ENCODE measurements around the gene NEK11.

Gene NEK11

DNA sequence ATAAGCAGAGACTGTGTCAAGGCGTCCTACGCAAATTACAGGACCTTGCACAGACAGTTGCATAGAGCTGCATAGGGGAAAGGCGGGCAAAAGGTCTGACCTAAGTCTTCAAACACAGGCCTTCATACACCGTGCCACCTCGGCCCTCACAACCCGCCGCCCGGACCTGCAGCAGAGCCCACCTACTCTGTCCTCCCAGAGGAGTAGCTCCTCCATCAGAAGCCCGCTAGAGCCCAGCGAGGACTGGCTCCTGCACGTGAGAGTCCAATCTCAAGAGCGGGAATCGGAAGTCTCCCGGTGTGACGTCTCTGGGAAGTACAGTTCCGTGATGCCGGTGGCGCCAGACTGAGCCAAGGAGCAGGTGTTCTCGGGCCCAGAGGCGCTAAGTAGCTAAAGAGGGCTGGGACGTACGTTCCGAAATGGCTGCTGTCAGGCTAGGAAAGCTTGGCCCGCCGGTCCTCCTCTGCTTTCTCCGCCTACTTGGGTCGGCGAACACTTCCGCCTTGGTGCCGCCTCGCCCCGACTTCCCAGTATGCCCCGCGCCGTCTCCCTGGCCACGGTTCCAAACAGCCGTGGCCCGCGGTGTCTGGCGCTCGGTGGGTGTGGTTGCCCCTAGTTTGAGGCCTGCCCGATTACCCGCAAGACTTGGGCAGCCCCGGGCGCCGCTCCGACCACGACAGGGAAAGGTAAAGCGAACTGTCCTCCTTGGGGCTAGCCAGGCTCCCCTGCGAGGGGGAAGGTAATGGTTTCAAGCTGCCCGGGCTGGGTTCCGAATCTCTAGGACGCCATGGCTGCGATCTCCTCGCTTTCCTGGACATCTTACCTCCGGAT, at the start of gene NEK11, which contains the start of gene ASTE1:
NEK11 (plus strand) TSS at position 557 of the 831 bp plus-strand sequence. CDS start 2,832 bp downstream, outside the sequence.
ASTE1 (minus strand) TSS at position 505 of the 831 bp plus-strand sequence. CDS start 1,519 bp downstream, outside the sequence.
- DNase-seq (ENCODE audit: low read depth), result peak; percentile 75
- peak within 1 kb of the TSS; percentile 83 for H3K4me3 ChIP-seq (ENCODE audit: control insufficient read depth, low read depth, low read length)
- TF ChIP-seq, protein P1, sequence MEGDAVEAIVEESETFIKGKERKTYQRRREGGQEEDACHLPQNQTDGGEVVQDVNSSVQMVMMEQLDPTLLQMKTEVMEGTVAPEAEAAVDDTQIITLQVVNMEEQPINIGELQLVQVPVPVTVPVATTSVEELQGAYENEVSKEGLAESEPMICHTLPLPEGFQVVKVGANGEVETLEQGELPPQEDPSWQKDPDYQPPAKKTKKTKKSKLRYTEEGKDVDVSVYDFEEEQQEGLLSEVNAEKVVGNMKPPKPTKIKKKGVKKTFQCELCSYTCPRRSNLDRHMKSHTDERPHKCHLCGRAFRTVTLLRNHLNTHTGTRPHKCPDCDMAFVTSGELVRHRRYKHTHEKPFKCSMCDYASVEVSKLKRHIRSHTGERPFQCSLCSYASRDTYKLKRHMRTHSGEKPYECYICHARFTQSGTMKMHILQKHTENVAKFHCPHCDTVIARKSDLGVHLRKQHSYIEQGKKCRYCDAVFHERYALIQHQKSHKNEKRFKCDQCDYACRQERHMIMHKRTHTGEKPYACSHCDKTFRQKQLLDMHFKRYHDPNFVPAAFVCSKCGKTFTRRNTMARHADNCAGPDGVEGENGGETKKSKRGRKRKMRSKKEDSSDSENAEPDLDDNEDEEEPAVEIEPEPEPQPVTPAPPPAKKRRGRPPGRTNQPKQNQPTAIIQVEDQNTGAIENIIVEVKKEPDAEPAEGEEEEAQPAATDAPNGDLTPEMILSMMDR (conservative IDR thresholded peaks at IDR 0.05; ENCODE audit: control insufficient read depth, insufficient read depth, low read depth, low read length), result no peak

DNA sequence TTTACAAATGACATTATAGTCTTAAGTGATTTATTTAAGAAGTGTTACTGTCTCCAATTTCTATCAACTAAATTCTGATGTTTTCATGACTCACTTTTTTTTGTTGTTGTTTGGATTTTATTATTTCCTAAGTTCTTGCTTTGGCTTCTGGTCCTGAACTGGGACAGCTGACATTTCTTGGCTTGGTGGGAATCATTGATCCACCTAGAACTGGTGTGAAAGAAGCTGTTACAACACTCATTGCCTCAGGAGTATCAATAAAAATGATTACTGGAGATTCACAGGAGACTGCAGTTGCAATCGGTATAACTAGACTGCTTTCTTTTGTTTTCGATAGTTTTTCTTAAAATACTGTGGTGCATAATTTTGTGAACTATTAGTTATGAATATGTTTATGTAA, 47.6 kb upstream of the NEK11 start:
- no peak overlapping the region for H3K4me3 ChIP-seq (ENCODE audit: control insufficient read depth, low read depth, low read length)
- DNase-seq (ENCODE audit: low read depth), result no peak
- TF ChIP-seq, protein P1 (conservative IDR thresholded peaks at IDR 0.05; ENCODE audit: control insufficient read depth, insufficient read depth, low read depth, low read length), result no peak

DNA sequence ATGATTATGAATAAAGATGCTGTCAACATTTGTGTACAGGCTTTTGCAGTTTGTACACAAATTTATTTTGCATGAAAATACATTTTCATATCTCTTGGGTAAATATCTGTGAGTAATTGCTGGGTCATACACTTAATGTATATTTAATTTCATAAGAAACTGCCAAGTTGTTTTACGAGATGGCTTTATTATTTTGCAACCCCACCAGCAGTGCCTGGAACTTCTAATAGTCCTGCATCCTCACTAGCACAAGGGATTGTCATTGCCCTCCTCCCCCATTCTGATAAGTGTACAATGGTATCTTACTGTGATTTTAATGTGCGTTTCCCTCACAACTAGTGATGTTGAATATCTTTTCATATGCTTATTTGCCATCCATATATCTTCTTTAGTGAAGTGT, 45.2 kb upstream of the NEK11 start:
- H3K4me3 ChIP-seq (ENCODE audit: control insufficient read depth, low read depth, low read length), result no peak overlapping the region
- TF ChIP-seq, protein P1 (conservative IDR thresholded peaks at IDR 0.05; ENCODE audit: control insufficient read depth, insufficient read depth, low read depth, low read length), result no peak
- DNase-seq (ENCODE audit: low read depth), result no peak

DNA sequence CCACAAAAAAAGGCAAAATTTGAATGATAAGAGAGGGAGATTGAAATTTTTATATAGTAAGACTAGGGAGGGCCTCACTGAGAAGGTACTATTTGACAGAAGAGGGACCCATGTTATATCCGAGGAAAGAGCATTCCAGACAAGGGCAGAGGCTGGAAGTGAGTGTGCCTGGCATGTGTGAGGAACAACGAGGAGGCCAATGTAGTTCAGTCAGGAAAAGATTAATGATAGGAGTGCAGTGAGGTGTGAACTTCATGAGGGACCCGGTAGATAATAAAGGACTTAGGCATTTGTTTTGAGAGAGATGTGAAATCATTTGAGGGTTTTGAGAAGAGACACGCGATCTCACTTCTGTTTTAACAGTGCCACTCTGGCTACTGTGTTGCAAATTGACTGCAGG, 36.4 kb upstream of the NEK11 start:
- no peak for DNase-seq (ENCODE audit: low read depth)
- TF ChIP-seq, protein P1 (conservative IDR thresholded peaks at IDR 0.05; ENCODE audit: control insufficient read depth, insufficient read depth, low read depth, low read length), result no peak
- no peak overlapping the region for H3K4me3 ChIP-seq (ENCODE audit: control insufficient read depth, low read depth, low read length)

- TF ChIP-seq, protein P1 (conservative IDR thresholded peaks at IDR 0.05; ENCODE audit: control insufficient read depth, insufficient read depth, low read depth, low read length), result no peak
- no peak for DNase-seq (ENCODE audit: low read depth)
- no peak overlapping the region for H3K4me3 ChIP-seq (ENCODE audit: control insufficient read depth, low read depth, low read length)
Observed at GRCh38 chr3:130991126-130991525, 35.6 kb upstream of the NEK11 start.

DNA sequence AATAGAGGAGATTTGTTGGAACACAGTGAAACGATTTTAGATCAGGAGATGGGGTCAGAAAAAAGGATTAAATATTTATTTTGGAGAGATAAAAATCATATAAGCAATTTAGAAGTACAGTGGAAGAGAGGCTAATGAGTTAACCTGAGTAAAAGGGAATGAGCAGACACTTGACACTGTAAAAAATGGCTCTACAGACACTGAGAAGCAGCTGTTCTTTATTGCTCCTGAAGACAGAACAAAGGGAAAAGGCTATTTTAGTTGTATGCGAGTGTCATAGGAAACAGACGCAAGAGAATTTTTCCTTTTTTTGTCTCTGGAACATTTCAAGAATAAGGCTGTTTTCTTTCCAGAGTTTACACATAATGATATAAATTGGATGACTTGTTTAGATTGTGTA, 34.3 kb upstream of the NEK11 start:
- DNase-seq (ENCODE audit: low read depth), result no peak
- TF ChIP-seq, protein P1 (conservative IDR thresholded peaks at IDR 0.05; ENCODE audit: control insufficient read depth, insufficient read depth, low read depth, low read length), result no peak
- H3K4me3 ChIP-seq (ENCODE audit: control insufficient read depth, low read depth, low read length), result no peak overlapping the region

Data from fibroblast of mammary gland (primary cell).